ENCODE measurements around the gene DNMT3L. TPM values are rescaled to one million over a fixed set of nuclear protein-coding genes. Genes with fewer than 3 reads are reported as not detected.
"Not testable (repeated sequence)": the region's sequence is repeated elsewhere in the genome, so short reads cannot be mapped to it uniquely, and the experiment has no call there.

The DNMT3L gene
- polyA plus RNA-seq, 1 donor (not counting 4 experiments of a cell fraction or from before 2014, with no cell fraction given) = not detected

DNA sequence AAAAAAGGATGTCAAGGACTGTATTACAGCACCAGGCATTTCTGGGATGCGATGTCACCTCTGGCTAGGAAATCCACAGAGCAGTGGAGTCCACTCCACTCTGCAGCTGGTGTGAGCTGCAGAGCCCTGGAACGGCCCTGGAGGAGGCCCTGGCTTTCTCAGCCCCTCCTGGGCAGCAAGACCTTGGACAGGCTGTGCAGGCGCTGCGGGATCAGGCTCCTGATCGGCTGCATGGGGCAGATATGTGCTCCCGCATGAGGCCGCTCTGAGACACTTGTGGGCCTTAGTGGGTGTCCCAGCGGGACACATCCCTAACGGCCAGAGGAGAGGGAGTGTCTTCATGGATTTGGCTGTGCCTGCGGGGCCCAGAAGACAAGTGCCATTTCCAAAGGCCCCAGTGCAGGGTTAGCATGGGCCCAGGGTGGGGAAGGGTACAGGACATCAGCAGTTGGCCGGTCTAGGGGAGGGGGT, 6.2 kb downstream of the DNMT3L start:
- Histone ChIP-seq H3K9me3 (ENCODE audit: control insufficient read depth, low read depth, low read length) (no peaks in the 10 kb centered on the region), H3K9ac (ENCODE audit: control insufficient read depth, extremely low read depth, insufficient read depth, low read length) (no peak overlapping the region), H3K27me3 (ENCODE audit: control insufficient read depth, extremely low read depth, insufficient read depth, low read length) (peaks cover 12% of the 10 kb centered on the region), H3K27ac (ENCODE audit: control insufficient read depth, insufficient read depth, low read length) (no peak overlapping the region), H3K4me3 (ENCODE audit: control insufficient read depth in 2 of 3, extremely low read depth in 1 of 3, insufficient read depth in 2 of 3, low read depth in 1 of 3, low read length in 3 of 3) (no peak overlapping the region), H3K9me1 (ENCODE audit: control insufficient read depth, extremely low read depth, insufficient read depth, low read length) (no peaks in the 10 kb centered on the region), H4K20me1 (ENCODE audit: control insufficient read depth, extremely low read depth, insufficient read depth, low read length) (no peaks in the 10 kb centered on the region), H3K4me2 (ENCODE audit: control insufficient read depth, extremely low read depth, insufficient read depth, low read depth, low read length) (no peak overlapping the region), H3K79me2 (ENCODE audit: control insufficient read depth, insufficient read depth, low read length) (no peaks in the 10 kb centered on the region), H2AFZ (ENCODE audit: control insufficient read depth, low read length) (no peak overlapping the region), H3K4me1 (ENCODE audit: control insufficient read depth, extremely low read depth, insufficient read depth, low read length) (no peaks in the 10 kb centered on the region), H3K36me3 (ENCODE audit: control insufficient read depth in 2 of 2, extremely low read depth in 1 of 2, insufficient read depth in 2 of 2, low read length in 2 of 2) (no peaks in the 10 kb centered on the region)
- dilution Hi-C loops (cut with MboI; ENCODE audit: extremely low pct_ligation_motif_present, low sequenced_read_pairs) = no loop called here
- FAIRE-seq = no peak
- no peak for DNase-seq (ENCODE audit: low read depth, low spot score)
- TF ChIP-seq, protein P1, sequence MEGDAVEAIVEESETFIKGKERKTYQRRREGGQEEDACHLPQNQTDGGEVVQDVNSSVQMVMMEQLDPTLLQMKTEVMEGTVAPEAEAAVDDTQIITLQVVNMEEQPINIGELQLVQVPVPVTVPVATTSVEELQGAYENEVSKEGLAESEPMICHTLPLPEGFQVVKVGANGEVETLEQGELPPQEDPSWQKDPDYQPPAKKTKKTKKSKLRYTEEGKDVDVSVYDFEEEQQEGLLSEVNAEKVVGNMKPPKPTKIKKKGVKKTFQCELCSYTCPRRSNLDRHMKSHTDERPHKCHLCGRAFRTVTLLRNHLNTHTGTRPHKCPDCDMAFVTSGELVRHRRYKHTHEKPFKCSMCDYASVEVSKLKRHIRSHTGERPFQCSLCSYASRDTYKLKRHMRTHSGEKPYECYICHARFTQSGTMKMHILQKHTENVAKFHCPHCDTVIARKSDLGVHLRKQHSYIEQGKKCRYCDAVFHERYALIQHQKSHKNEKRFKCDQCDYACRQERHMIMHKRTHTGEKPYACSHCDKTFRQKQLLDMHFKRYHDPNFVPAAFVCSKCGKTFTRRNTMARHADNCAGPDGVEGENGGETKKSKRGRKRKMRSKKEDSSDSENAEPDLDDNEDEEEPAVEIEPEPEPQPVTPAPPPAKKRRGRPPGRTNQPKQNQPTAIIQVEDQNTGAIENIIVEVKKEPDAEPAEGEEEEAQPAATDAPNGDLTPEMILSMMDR (optimal IDR thresholded peaks at IDR 0.05 in 1 of 3, IDR thresholded peaks at IDR 0.05 in 1 of 3, conservative IDR thresholded peaks at IDR 0.05 in 1 of 3; ENCODE audit: extremely low read depth in 1 of 3, insufficient read depth in 2 of 3, low read length in 3 of 3) = no peak
- TF ChIP-seq EZH2 (IDR thresholded peaks at IDR 0.05; ENCODE audit: low read length) = no peak

DNA sequence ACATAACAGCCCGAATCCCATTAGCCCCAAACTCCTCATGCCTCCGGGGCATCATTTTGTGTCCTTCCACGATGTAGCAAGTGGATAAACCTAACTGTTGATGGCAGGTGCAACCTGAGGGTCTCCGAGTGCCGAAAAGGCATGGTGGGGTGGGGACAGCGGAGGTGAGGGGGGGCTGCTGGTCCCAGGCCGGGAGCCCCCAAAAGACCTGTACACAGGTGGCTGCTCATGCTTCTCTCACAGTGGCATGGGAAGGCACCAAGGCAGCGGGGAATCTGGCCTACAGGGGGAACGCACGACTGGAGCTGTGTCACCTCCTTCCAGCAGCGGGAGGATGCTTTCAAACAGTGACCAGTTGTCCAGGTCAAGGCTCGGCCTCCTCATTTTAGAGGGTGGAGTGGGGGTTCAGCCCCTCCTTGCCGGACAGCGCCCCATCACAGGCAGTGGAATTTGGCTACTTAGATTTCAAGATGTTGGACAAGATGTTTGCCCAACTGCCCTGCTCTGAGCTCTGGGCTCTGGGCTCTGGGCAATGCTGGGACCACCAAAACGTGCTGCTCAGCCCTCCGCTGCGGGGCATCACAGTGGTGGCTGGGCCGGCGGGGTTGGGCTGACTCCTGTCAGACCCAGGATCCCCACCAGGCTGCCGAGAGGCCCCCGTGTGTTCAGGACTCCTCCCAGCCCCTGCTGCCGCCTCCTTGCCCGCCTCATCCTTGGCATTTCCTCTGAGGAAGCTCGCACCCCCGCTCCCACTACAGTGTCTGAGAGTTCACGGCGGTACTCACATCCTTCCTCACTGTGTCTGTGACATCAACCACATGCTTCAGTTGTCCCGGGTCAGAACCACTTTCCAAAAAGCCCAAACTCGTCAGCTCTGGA, 7.6 kb downstream of the DNMT3L start:
- dilution Hi-C loops (cut with MboI; ENCODE audit: extremely low pct_ligation_motif_present, low sequenced_read_pairs) = no loop called here
- TF ChIP-seq EZH2 (IDR thresholded peaks at IDR 0.05; ENCODE audit: low read length) = no peak
- TF ChIP-seq, protein P1 (optimal IDR thresholded peaks at IDR 0.05 in 1 of 3, IDR thresholded peaks at IDR 0.05 in 1 of 3, conservative IDR thresholded peaks at IDR 0.05 in 1 of 3; ENCODE audit: extremely low read depth in 1 of 3, insufficient read depth in 2 of 3, low read length in 3 of 3) = no peak
- Histone ChIP-seq H3K4me1 (ENCODE audit: control insufficient read depth, extremely low read depth, insufficient read depth, low read length) (no peaks in the 10 kb centered on the region), H2AFZ (ENCODE audit: control insufficient read depth, low read length) (no peak overlapping the region), H3K27me3 (ENCODE audit: control insufficient read depth, extremely low read depth, insufficient read depth, low read length) (peaks cover 9% of the 10 kb centered on the region), H3K4me2 (ENCODE audit: control insufficient read depth, extremely low read depth, insufficient read depth, low read depth, low read length) (no peak overlapping the region), H3K79me2 (ENCODE audit: control insufficient read depth, insufficient read depth, low read length) (no peaks in the 10 kb centered on the region), H3K9me3 (ENCODE audit: control insufficient read depth, low read depth, low read length) (no peaks in the 10 kb centered on the region), H3K9ac (ENCODE audit: control insufficient read depth, extremely low read depth, insufficient read depth, low read length) (no peak overlapping the region), H3K36me3 (ENCODE audit: control insufficient read depth in 2 of 2, extremely low read depth in 1 of 2, insufficient read depth in 2 of 2, low read length in 2 of 2) (no peaks in the 10 kb centered on the region), H4K20me1 (ENCODE audit: control insufficient read depth, extremely low read depth, insufficient read depth, low read length) (no peaks in the 10 kb centered on the region), H3K9me1 (ENCODE audit: control insufficient read depth, extremely low read depth, insufficient read depth, low read length) (no peaks in the 10 kb centered on the region), H3K27ac (ENCODE audit: control insufficient read depth, insufficient read depth, low read length) (no peak overlapping the region), H3K4me3 (ENCODE audit: control insufficient read depth in 2 of 3, extremely low read depth in 1 of 3, insufficient read depth in 2 of 3, low read depth in 1 of 3, low read length in 3 of 3) (no peak overlapping the region)
- DNase-seq (ENCODE audit: low read depth, low spot score) = no peak
- FAIRE-seq = no peak

DNA sequence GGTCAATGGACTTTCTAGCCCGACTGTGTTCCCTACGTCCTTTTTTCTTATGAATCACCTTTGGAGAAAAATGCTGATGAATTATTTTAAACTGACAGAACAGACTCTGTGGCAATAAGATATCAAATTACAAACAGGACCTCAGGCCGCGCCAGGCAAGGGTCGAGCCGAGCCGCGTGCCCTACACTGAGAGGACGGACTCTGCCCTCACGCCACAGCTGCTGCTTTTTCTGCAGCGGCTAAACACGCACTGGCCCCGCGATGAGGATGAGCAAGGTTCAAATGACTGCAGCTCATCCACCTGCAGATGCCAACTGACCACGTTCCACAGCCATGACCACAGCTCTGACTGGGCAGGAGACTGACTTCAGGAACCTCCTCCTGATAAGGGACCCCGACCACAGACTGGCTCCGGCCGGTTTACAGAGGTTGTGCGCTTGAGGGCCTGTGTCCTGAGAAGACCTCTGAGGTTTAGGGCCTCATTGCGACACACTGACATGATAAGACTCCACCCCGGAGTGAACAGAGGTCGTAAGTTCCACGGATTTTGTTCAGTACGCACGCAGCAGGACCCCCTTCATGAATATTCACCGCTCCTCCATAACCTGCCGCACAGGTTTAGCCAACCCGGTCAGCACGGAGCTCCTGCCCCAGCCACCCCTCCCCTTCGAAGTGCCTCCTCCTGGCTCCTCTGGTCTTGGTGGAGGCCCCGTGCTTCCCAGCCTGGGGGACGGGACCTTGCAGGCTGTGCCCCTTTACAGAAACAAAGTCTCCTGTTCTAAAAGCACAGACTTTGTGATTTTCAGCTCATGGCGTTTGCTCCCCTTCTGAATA, 12.3 kb downstream of the DNMT3L start:
- H3K9me1 ChIP-seq (ENCODE audit: control insufficient read depth, extremely low read depth, insufficient read depth, low read length); H3K4me3 ChIP-seq (ENCODE audit: control insufficient read depth in 2 of 3, extremely low read depth in 1 of 3, insufficient read depth in 2 of 3, low read depth in 1 of 3, low read length in 3 of 3); H4K20me1 ChIP-seq (ENCODE audit: control insufficient read depth, extremely low read depth, insufficient read depth, low read length); H3K36me3 ChIP-seq (ENCODE audit: control insufficient read depth in 2 of 2, extremely low read depth in 1 of 2, insufficient read depth in 2 of 2, low read length in 2 of 2); H3K27me3 ChIP-seq (ENCODE audit: control insufficient read depth, extremely low read depth, insufficient read depth, low read length); H3K27ac ChIP-seq (ENCODE audit: control insufficient read depth, insufficient read depth, low read length); H3K4me1 ChIP-seq (ENCODE audit: control insufficient read depth, extremely low read depth, insufficient read depth, low read length); FAIRE-seq; H2AFZ ChIP-seq (ENCODE audit: control insufficient read depth, low read length); dilution Hi-C loops (cut with MboI; ENCODE audit: extremely low pct_ligation_motif_present, low sequenced_read_pairs); H3K4me2 ChIP-seq (ENCODE audit: control insufficient read depth, extremely low read depth, insufficient read depth, low read depth, low read length); H3K9ac ChIP-seq (ENCODE audit: control insufficient read depth, extremely low read depth, insufficient read depth, low read length); H3K9me3 ChIP-seq (ENCODE audit: control insufficient read depth, low read depth, low read length); DNase-seq (ENCODE audit: low read depth, low spot score); H3K79me2 ChIP-seq (ENCODE audit: control insufficient read depth, insufficient read depth, low read length): not testable (repeated sequence)
